Activated CD4-positive, alpha-beta T cell treated with anti-CD3 and anti-CD28 coated beads, Interleukin-2, amount 50 U/mL, for 24 hours (primary cell): ENCODE measurements around the gene SCN1B.
"Not testable (repeated sequence)": the region's sequence is repeated elsewhere in the genome, so short reads cannot be mapped to it uniquely, and the experiment has no call there.

Experiments
- DNase-seq, 2 donors: peaks; one replicate each; pipeline ENCODE4 v3.0.0-alpha.2; 2020; ENCODE audit warnings: low read depth in 1 of 2, low spot score in 1 of 2

SCN1B gene

GRCh38 chr19:35000647-35001501 is 29.4 kb upstream of the SCN1B start:
- peak in 1 of 2 donors; percentile 51 for DNase-seq

DNA sequence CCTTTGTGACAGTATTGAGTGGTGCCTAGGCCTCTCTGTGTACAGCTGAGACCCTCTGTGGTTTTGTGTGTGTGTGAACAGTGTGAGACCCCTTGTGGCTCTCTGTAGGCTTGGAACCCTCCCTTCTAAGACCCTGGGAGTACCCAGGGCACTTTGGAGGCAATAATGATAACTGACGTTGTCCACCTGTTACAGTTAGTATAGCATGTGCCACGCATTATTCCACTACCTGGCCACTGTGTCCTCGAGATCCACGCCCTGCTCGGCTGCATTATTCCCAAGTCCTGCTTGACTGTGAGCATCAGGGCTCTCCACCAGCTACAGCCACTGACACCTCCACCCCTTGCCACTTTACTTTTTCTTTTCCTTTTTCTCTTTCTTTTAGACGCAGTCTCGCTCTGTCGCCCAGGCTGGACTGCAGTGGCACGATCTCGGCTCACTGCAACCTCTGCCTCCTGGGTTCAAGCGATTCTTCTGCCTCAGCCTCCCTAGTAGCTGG is 28.2 kb upstream of the SCN1B start:
- DNase-seq: no peak

GRCh38 chr19:35004517-35005255 is 25.6 kb upstream of the SCN1B start:
- no peak for DNase-seq

- no peak for DNase-seq
Observed at GRCh38 chr19:35005256-35005977, 24.9 kb upstream of the SCN1B start.

- DNase-seq: not testable (repeated sequence)
Observed at GRCh38 chr19:35006007-35006341, 24.3 kb upstream of the SCN1B start.

DNA sequence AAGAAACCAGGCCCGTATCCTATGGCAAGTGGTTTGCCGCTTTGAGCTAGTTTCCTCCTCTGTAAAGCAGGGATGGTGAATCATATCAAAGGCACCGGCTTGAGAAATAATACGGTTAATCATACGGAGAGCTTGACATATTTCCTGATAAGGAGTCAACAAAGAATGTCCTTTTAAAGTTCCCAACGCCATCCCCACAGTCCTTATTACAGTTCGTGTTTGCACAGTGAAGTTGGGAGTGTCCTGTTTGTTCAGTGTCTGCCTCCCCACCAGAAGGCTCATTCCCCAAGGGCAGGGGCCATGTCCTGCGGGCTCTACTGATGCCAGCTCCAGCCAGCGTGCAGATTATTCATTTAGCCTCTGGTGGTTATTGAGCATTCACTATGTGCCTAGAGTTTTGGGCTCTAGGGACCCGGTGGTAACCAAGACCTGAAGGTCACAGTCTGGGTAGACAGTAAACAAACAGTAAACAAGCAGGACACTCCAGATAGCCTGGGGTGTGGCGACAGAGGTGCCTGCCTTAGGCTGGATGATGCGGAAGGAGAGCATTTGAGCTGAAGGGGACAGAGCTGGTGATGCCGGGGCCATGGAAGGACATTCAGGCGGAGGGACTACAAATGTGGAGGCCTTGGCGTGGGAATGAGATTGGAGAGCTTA is 23.8 kb upstream of the SCN1B start:
- no peak for DNase-seq

DNA sequence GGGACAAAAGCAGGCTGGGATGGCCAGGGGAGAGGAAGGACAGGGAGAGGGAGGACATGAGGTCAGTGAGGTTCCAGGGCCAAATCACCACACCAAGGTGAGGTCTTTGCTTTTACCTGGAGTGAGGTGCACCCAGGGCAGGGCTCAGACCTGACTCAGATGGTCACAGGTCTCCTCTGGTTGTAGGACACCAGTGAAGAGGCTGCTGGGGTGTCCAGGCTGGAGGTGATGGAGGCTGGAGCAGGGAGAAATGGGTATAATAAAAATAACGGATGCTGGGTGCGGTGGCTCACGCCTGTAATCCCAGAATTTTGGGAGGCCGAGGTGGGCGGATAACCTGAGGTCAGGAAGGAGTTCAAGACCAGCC is 23.3 kb upstream of the SCN1B start:
- no peak for DNase-seq

DNA sequence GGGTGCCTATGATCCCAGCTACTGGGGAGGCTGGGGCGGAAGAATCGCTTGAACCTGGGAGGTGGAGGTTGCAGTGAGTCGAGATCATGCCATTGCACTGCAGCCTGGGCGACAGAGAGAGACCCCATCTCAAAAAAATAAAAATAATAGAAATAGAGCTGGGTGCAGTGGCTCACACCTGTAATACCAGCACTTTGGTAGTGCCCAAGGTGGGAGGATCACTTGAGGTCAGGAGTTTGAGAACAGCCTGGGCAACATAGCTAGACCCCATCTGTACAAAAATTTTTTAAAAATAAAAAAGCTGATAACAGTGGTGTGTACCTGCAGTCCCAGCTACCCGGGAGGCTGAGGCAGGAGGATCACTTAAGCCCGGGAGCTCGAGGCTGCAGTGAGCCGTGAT is 22.8 kb upstream of the SCN1B start:
- not testable (repeated sequence) for DNase-seq

- no peak for DNase-seq
Observed at GRCh38 chr19:35008891-35009341, 21.4 kb upstream of the SCN1B start.

DNA sequence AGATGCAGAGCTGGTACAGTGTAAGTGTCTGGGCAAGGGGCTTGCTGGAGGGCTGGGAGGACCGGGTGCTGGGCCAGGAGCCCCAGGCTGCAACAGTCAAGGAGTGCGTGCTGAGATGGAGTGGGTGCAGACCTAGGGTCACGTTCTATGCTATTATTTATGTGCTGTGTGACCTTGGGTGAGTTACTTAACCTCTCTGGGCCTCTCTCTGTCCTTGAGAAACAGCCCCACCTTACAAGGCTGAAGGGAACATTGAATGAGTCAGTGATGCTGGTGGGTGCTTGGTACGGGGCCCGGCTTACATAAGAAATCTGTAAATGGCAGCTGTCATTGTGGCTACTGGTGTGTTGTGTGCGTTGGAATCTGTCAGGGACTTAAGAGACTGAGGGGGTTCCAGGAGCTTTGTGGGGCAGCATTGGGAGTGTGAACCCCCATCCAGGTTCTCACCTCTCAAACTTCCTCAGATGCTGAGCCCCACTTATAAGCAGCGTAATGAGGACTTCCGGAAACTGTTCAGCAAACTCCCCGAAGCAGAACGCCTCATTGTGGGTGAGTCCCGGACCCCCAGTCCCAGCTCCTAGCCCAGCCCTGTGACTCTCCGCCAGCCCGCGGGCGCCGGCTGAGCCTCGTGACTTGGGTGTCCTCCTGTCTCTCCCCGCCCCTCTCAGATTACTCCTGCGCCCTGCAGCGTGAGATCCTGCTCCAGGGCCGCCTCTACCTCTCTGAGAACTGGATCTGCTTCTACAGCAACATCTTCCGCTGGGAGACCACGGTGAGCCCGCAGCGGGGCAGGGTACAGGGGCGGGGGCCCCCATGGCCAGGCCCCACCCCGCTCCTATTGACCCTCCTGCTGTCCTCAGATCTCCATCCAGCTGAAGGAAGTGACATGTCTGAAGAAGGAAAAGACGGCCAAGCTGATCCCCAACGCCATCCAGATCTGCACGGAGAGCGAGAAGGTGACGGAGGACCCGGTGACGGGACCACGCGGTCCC is 20.6 kb upstream of the SCN1B start:
- DNase-seq: no peak

DNA sequence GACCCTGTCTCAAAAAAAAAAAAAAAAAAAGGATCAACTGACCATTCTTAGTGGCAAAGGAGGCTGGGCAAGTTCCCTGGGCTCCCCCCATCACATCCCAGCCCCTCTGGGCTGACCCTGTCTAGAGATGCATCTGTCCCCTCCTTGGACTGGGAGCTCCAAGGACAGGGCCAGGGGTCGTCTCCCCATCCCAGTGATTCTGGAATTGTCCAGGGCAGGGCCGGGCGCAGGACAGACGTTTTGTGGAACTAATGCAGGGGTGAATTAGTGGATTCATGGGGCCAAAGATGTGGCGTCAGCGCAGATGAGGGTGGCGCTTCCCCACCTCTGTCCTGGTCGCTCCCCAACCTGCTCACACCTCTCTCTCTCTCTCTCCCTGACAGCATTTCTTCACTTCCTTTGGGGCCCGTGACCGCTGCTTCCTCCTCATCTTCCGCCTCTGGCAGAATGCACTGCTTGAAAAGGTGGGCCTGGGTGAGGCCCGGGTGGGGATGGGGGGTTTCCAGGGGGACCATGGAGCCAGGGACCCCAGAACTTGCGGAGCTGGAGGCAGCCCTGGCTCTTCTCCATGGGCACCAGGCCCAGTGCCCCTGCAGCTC is 19.1 kb upstream of the SCN1B start:
- no peak for DNase-seq

GRCh38 chr19:35011737-35012682 is 18.3 kb upstream of the SCN1B start:
- no peak for DNase-seq

DNA sequence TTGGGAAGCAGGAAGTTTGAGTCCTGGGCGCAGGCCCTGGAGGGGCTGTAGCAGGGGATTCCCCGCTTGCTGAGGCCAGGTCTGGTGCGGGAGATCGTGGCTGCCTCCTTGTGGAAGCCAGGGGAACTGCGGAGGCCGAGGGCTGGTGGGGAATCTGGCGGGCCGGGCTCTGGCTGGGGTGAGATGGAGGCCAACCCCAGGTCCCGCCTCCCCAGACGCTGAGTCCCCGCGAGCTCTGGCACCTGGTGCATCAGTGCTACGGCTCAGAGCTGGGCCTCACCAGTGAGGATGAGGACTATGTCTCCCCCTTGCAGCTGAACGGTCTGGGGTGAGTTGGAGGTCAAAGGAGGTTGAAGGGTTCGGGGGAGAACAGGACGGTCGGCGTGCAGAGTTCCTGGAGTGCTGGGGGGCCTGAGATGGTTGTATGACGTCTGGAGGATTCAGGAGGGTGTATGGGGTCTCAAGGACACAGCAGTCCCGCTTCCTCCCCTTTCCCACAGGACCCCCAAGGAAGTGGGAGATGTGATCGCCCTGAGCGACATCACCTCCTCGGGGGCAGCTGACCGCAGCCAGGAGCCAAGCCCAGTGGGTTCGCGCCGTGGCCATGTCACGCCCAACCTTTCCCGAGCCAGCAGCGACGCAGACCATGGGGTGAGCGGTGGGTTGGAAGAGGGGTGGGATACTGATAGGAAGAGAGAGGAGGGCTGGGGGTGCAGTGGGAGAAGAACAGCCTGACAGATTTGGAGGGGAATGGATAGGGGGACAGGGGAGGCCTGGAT is 17.0 kb upstream of the SCN1B start:
- DNase-seq: peak; percentile 77 to 78

- DNase-seq: no peak
Observed at GRCh38 chr19:35013820-35014754, 16.2 kb upstream of the SCN1B start.

GRCh38 chr19:35014774-35015173 is 15.5 kb upstream of the SCN1B start:
- DNase-seq: not testable (repeated sequence)

DNA sequence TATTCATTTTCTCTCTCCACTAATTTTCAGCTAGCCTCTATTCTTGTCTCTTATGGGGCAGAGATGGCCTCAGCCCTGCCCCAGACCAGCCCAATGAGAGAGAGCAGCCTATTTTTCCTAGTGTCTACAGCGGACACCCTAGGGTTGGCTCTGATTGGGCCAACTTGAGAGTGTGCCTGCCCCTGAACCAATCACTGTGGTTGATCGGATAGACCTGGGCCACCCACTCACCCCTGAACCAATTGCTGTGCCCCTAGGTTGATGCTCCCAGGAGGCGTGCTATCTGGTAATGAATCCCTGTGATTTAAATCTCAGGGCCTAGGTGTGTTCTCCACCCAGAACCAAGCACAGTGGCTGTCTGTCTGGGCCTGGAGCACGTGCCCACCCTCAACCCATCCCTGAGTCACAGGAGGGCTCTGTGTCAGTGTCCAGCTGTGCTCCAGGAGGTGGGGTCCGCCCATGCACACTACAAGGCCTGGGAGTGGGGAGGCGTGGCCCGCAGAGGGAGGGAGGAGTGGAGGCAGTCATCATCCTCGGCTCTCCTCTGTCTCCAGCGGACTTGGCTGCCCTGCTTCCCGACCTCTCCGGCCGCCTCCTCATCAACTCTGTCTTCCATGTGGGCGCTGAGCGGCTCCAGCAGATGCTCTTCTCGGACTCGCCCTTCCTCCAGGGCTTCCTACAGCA is 14.9 kb upstream of the SCN1B start:
- no peak for DNase-seq
